GM10266 (cell line): ENCODE measurements around the gene CNTNAP2.

Source experiments
- DNase-seq: peaks from one replicate; pipeline ENCODE4 v3.0.0; 2012; ENCODE audit errors: extremely low spot score
- CTCF ChIP-seq: IDR thresholded peaks from 2 replicates; pipeline ENCODE4 v1.5.1; 2012; ENCODE audit warnings: mild to moderate bottlenecking, low read depth; ENCODE audit not compliant: control insufficient read depth, insufficient read depth; ENCODE audit errors: missing control alignments

The CNTNAP2 gene

GRCh38 chr7:146805082-146805481 lies 688.5 kb downstream of the CNTNAP2 start:
- no peak for DNase-seq
- no peak for TF ChIP-seq CTCF

GRCh38 chr7:146826329-146826728 lies 709.7 kb downstream of the CNTNAP2 start:
- no peak for DNase-seq
- no peak for TF ChIP-seq CTCF

- no peak for TF ChIP-seq CTCF
- DNase-seq = no peak
Measured at GRCh38 chr7:146830686-146831085, 714.1 kb downstream of the CNTNAP2 start.

- DNase-seq = no peak
- no peak for TF ChIP-seq CTCF
Measured at GRCh38 chr7:146831875-146832274, 715.3 kb downstream of the CNTNAP2 start.

- no peak for DNase-seq
- TF ChIP-seq CTCF = no peak
Measured at GRCh38 chr7:146844405-146844804, 727.8 kb downstream of the CNTNAP2 start.

- no peak for TF ChIP-seq CTCF
- DNase-seq = no peak
Measured at GRCh38 chr7:146858690-146859089, 742.1 kb downstream of the CNTNAP2 start.

- no peak for TF ChIP-seq CTCF
- DNase-seq = no peak
Measured at GRCh38 chr7:146861701-146862100, 745.1 kb downstream of the CNTNAP2 start.

- no peak for TF ChIP-seq CTCF
- no peak for DNase-seq
Measured at GRCh38 chr7:146862415-146862814, 745.8 kb downstream of the CNTNAP2 start.
